KMS-11 (cell line): ENCODE results near the gene CHRNA7.

ENCODE experiments used
- H2AFZ ChIP-seq: fragments of 200-600 bp; sonication (generic); 2 replicates; pipeline ENCODE4 v1.6.1; 2016; ENCODE audit warnings: antibody characterized with exemption, mixed run types, low read depth
- H3K27ac ChIP-seq: fragments of 200-600 bp; sonication (generic); 2 replicates; pipeline ENCODE4 v1.6.1; 2016; ENCODE audit warnings: mild to moderate bottlenecking, mixed run types
- H3K27me3 ChIP-seq: fragments of 200-600 bp; sonication (generic); 2 replicates; pipeline ENCODE4 v1.6.1; 2017; ENCODE audit warnings: mild to moderate bottlenecking, low read depth, mixed run types, moderate library complexity; ENCODE audit not compliant: insufficient read depth
- H3K36me3 ChIP-seq: fragments of 200-600 bp; sonication (generic); 2 replicates; pipeline ENCODE4 v1.6.1; 2017; ENCODE audit warnings: mild to moderate bottlenecking, mixed run types; ENCODE audit not compliant: insufficient read depth
- H3K4me1 ChIP-seq: fragments of 200-600 bp; sonication (generic); 2 replicates; pipeline ENCODE4 v1.6.1; 2016; ENCODE audit warnings: mild to moderate bottlenecking, low read depth, mixed run types; ENCODE audit not compliant: poor library complexity, severe bottlenecking
- H3K4me2 ChIP-seq: fragments of 200-600 bp; sonication (generic); 2 replicates; pipeline ENCODE4 v1.7.0; 2016; ENCODE audit warnings: mild to moderate bottlenecking, mixed run types
- H3K4me3 ChIP-seq: fragments of 200-600 bp; sonication (generic); IDR thresholded peaks from 2 replicates; pipeline ENCODE4 v1.6.1; 2017; ENCODE audit warnings: low read depth, low read length, mixed read lengths; ENCODE audit not compliant: insufficient read depth
- H3K79me2 ChIP-seq: fragments of 200-600 bp; sonication (generic); 2 replicates; pipeline ENCODE4 v1.6.1; 2016; ENCODE audit warnings: low read depth, mixed run types; ENCODE audit not compliant: insufficient read depth
- H3K9ac ChIP-seq: fragments of 200-600 bp; sonication (generic); 2 replicates; pipeline ENCODE4 v1.6.1; 2016; ENCODE audit warnings: mild to moderate bottlenecking, mixed run types
- H4K20me1 ChIP-seq: fragments of 200-600 bp; sonication (generic); 2 replicates; pipeline ENCODE4 v1.6.1; 2016; ENCODE audit warnings: mild to moderate bottlenecking, mixed run types; ENCODE audit not compliant: insufficient read depth
- TF ChIP-seq, protein P1 (sequence below): fragments of 200-600 bp; sonication (generic); conservative IDR thresholded peaks from 2 replicates; pipeline ENCODE4 v1.6.1; 2017; ENCODE audit warnings: low read depth, mild to moderate bottlenecking, antibody characterized with exemption, low read length, moderate library complexity, mixed read lengths

The CHRNA7 gene

DNA sequence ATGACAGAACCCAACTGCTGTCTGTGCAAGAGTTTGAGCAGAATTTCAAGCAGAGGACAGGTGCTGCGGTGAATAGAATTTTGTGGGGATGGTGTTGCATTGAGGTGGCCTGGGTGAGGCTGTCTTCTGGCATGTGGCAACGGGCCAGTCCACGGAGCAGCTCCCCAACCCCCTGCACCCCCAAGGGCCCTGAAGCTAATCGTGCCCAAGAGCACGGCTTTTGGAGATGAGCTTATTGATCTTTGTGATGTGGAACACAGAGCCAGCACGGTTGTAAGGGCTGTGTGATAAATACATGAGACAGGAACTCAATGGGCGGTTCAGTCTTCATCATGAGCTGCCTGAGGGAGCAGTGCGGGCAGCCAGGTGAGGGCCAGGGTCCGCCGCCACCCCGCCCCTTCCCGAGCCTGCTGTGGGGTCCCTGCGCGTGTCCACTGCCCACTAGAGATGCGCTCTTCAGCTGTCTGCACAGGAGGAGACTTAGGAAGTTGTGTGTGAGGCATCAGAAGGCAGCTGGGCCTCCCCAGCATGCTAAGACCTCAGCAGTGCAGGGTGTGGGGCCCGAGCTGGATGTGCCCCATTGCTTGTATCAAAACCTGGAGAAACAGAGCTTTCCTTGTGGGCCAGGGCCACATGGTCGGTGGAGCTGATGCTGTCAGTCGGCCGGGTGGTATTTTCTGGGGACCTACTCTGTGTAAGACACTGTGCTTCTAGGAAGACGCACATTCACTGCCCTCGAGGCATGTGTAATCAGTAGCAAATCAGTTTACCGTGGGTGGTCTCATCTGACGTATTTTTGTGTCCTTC, 90.5 kb downstream of the CHRNA7 start:
- TF ChIP-seq, protein P1, sequence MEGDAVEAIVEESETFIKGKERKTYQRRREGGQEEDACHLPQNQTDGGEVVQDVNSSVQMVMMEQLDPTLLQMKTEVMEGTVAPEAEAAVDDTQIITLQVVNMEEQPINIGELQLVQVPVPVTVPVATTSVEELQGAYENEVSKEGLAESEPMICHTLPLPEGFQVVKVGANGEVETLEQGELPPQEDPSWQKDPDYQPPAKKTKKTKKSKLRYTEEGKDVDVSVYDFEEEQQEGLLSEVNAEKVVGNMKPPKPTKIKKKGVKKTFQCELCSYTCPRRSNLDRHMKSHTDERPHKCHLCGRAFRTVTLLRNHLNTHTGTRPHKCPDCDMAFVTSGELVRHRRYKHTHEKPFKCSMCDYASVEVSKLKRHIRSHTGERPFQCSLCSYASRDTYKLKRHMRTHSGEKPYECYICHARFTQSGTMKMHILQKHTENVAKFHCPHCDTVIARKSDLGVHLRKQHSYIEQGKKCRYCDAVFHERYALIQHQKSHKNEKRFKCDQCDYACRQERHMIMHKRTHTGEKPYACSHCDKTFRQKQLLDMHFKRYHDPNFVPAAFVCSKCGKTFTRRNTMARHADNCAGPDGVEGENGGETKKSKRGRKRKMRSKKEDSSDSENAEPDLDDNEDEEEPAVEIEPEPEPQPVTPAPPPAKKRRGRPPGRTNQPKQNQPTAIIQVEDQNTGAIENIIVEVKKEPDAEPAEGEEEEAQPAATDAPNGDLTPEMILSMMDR = no peak
- Histone ChIP-seq H3K9ac (no peak overlapping the region), H3K27me3 (no peaks in the 10 kb centered on the region), H3K27ac (no peak overlapping the region), H3K4me3 (no peak overlapping the region), H3K4me2 (no peak overlapping the region), H4K20me1 (no peaks in the 10 kb centered on the region), H3K36me3 (no peaks in the 10 kb centered on the region), H3K4me1 (no peaks in the 10 kb centered on the region), H3K79me2 (no peaks in the 10 kb centered on the region), H2AFZ (no peak overlapping the region)

DNA sequence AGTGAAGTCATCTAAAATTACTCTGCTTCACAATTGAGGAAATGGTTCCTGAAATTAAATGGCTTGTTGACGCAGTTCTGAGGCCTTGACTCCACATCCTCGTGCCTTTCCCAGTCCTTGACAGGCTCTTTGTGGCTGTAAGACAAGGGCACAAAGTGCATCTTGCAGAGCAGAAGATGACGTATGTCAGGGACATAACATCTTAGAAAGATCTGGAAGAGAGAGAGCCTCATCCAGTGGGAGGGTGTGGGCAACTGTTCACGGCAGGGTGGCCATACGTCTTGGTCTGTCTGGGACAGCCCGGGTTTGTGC, 91.0 kb downstream of the CHRNA7 start:
- Histone ChIP-seq H3K79me2 (no peaks in the 10 kb centered on the region), H4K20me1 (no peaks in the 10 kb centered on the region), H3K27me3 (no peaks in the 10 kb centered on the region), H3K36me3 (no peaks in the 10 kb centered on the region), H2AFZ (no peak overlapping the region), H3K4me3 (no peak overlapping the region), H3K27ac (no peak overlapping the region), H3K4me2 (no peak overlapping the region), H3K9ac (no peak overlapping the region), H3K4me1 (no peaks in the 10 kb centered on the region)
- TF ChIP-seq, protein P1 = no peak

DNA sequence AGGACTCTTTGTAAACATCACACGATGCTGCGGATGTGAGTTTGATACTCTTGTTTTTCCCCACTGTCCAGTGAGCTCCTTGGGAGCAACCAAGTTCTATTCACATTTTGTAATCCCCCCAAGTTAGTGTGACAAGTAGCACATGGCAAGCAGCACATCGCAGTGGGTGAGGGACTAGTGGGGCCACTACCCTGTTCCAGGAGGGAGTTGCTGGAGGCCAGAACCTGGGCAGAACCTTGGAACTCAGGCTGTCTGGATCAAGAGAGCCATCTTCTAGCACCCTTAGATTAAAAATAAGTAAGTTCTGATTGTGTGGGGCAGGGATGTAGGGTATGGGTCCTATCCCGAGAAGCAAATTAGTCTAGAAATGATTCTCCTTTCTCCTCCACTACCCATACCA, 91.7 kb downstream of the CHRNA7 start:
- H3K27me3 ChIP-seq = no peaks in the 10 kb centered on the region
- H3K9ac ChIP-seq = no peak overlapping the region
- H3K36me3 ChIP-seq = no peaks in the 10 kb centered on the region
- H3K79me2 ChIP-seq = no peaks in the 10 kb centered on the region
- no peak overlapping the region for H3K4me3 ChIP-seq
- TF ChIP-seq, protein P1 = no peak
- H2AFZ ChIP-seq = no peak overlapping the region
- H3K4me1 ChIP-seq = no peaks in the 10 kb centered on the region
- no peak overlapping the region for H3K27ac ChIP-seq
- H4K20me1 ChIP-seq = no peaks in the 10 kb centered on the region
- H3K4me2 ChIP-seq = no peak overlapping the region

GRCh38 chr15:32123473-32123872, 93.2 kb downstream of the CHRNA7 start:
- Histone ChIP-seq H3K9ac (no peak overlapping the region), H3K4me3 (no peak overlapping the region), H3K4me2 (no peak overlapping the region), H4K20me1 (no peaks in the 10 kb centered on the region), H3K27me3 (no peaks in the 10 kb centered on the region), H3K4me1 (no peaks in the 10 kb centered on the region), H2AFZ (no peak overlapping the region), H3K27ac (no peak overlapping the region), H3K79me2 (no peaks in the 10 kb centered on the region), H3K36me3 (no peaks in the 10 kb centered on the region)
- TF ChIP-seq, protein P1 = no peak
